ENCODE results near the gene SHB.

- TF ChIP-seq CTCF (IDR thresholded peaks at IDR 0.05) (no peak), POLR2AphosphoS5 (IDR thresholded peaks at IDR 0.05) (no peak)
These were observed 141.9 kb downstream of the SHB start for GRCh38 chr9:37927132-37927531.
